CD4-positive, alpha-beta T cell treated with Interleukin-2 at 100 ng/mL for 4 hours (primary cell): ENCODE measurements around the gene CGNL1.

Source experiments
- DNase-seq: peaks from one replicate; pipeline ENCODE4 v3.0.0-alpha.2; 2020; ENCODE audit warnings: low spot score

Gene CGNL1

DNA sequence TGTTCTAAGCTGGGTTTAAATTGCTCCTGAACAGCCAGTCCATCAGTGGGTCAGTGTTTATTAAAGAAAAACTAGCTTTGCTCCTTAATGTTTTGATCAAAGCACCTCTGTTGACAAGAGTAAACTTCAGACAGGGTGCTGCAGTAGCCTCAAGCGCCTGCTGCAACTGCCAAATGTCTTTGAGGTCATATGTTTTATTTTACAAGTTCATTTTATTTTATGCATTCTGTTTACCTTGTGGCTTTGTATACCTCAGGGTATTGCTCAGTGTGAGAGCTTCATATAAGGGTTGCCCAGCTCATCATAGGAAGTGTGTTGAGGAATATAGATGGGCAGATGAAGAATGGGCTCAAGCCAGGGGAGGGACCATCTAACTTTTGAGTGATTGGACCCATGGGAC, 223.9 kb downstream of the CGNL1 start:
- DNase-seq, result no peak
